ENCODE data around the gene PTPN1.
"Not testable (repeated sequence)": the region's sequence is repeated elsewhere in the genome, so short reads cannot be mapped to it uniquely, and the experiment has no call there.

PTPN1 gene

DNA sequence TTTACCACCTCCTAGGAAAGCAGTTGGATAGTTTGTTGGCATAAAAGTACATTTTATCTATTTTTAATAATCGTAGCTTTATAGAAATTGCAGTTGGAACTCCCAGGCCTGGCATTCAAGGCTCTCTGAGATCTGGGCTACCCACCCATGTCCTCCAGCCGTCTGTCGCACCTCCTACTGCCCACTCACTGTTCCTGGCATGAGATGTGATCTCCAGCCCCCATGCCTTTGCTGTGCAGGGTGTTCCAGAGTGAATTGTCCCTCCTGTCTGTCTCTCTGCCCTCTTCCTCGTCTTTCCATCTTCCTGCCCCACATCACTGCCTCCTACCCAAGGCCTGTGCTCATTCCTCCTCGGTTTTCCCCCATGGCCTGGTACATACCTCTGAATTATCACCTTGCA is 50.7 kb downstream of the PTPN1 start:
- FAIRE-seq = no peak

DNA sequence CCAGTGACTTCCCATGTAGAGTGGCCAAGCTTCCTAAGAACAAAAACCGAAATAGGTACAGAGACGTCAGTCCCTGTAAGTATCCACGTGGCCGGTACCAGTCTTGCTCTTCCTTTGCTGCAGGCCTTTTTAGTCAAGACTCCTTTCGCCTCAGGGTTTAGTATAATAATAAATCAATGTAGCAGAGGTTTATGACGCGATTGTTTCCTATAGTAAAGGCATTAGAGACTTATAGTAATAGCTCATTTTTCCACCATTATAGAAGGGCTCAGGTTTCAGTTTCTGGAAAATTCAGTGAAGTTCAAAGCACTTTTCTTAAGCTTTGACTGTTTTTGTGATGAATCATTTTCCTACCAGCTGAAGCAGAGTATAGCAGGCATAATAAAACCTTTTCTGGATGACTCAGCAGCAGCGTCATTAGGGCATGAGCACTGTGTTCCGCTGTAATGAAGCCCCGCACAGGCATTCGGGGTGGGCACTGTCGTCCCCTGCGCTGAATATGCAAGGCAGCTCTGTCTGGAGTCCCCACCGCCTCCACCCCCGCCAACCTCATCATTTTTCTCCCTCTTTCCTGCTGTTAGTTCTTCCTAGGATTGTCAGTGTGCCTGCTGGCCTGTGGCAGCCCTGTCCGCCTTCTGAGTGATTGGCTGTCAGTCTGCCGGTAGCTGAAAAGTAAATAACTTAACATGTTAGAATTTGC is 51.3 kb downstream of the PTPN1 start:
- no peak for FAIRE-seq

DNA sequence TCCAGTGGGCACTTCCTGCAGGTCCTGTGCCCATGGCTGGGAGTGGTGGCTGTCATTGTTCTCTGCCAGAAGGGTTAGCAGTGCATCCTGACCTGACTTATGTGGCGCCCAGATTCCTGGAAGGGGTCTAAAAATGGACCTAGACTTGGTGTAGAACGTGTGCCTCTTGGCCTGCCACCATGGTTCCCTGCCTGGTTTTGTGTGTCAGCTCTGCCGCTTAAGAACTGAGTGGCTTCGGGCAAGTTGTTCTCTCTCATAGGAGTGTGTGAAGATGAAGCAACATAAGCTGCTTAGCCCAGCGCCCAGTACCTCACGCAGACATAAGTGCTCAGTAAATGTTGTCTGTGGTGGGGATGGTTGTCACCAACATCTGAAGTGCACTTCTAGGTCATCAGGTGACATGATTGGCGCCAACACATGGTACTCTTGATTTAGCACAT is 52.1 kb downstream of the PTPN1 start:
- FAIRE-seq = no peak

DNA sequence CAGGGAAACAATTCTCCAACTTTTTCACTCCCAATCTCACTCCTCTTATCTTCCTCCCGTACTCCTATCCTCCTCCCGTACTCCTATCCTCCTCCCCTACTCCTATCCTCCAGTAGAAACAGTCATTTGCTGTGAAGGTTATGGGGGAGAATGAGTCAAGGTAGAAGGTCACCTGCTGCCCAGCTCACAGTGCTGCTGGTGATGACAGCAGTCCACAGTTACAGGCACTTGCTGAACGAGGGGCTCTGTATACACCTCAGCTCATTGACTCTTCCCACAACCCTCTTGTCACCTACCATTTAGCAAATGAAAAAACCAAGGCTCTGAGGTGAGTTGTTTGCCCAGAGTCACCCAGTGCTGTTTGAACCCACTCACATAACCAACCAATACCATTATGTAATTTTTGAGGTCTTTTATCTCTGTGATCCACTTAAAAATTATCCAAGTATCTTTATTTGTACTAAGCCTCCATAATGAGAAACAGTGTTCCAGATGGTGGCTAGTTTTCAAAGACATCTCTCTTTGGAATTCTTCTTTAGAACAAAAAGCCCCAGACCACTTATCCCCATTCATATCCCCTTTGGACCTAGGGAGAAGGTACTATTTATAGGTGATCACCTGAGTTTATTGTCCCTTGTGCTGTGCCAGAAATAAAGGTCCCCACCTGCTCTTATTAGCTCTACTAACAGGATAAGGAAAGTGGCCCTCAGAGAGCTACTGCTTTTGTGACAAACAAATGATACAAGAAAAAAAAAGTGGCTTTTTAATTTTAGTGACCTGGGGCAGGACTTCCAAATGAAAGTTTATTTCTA is 53.2 kb downstream of the PTPN1 start:
- no peak for FAIRE-seq

DNA sequence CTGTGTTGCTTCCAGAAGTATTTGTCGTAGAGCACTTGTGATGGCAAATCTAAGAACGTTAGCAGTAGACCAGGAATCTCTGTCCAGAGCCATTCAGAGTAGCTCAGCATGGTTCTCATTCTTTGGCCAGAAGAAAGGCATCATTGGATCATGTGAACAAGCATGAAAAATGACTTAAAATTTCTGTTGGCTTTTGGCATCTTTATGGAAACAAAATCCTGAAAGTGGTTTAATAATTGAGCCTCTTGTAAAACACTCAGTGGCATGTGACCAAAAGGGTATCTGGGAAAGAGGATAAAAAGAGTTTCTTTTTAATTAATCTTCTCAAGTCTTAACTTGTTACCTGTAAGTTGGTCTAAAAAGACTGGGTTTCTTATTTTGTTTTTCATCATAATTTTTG is 55.2 kb downstream of the PTPN1 start:
- no peak for FAIRE-seq

DNA sequence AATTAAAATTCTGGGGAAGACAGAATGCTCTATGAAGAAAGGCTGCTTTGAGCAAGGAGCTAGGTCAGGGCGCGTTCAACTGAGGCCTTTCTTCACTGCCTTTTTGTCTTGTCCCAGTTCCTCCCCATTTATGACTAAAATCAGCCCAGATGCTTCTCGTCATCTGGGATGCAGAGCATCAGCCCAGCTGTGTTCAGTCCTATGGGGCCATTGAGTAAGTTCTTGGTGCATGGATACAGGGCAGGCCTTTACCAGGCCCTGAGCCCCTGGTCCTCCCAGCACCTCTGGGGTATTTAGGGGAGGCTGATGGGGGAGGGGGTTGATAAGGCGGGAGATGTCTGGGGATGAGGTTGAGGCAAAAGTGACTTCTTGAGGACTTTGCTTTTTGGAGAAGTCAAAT is 55.7 kb downstream of the PTPN1 start:
- FAIRE-seq = no peak

DNA sequence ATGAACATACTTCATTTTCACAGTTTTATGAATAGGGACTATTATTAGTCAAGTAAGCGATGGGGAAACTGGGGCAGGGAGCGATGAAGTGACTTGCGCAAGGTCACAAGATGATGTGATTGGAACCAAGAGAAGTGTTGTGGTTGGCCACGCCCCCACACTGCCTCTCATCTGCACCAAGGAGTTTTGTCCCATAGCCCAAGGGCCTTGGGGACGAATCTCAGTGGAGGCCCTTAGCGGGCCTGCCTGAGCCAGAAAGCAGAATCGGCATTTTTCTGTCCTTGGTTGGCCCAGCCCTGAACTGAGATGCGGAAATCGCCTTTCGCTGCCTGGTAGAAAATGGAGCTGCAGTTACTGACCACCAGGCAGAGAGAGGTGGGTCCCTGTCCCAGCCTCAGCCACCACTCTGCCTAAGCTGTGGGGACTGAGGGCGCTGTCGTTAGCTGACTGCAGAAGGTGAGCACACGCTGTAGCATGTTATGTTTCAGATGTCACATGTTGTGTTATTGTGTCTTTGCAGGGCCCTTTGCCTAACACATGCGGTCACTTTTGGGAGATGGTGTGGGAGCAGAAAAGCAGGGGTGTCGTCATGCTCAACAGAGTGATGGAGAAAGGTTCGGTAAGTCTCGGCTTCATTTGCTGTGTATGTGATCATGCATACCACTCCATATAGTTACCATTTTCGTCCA is 57.8 kb downstream of the PTPN1 start:
- FAIRE-seq = no peak

DNA sequence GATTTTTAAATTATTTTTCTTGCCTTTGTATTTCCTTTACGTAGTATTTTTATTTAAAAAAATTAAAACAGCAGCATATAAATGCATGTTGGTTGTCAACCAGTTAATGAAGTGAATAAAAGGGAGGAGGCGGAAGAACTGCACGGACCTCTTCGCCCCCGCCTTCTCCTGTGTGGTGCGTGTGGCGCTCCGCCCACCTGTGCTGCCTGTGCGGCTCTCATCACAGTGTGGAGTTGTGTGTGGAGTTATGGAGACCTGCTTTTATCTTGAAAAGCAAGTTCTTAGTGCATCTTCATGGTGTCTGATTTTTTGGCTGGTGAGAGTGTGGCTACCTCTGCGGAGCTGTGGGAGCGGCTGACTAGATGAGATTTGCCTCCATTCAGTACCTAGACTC is 58.4 kb downstream of the PTPN1 start:
- no peak for FAIRE-seq

DNA sequence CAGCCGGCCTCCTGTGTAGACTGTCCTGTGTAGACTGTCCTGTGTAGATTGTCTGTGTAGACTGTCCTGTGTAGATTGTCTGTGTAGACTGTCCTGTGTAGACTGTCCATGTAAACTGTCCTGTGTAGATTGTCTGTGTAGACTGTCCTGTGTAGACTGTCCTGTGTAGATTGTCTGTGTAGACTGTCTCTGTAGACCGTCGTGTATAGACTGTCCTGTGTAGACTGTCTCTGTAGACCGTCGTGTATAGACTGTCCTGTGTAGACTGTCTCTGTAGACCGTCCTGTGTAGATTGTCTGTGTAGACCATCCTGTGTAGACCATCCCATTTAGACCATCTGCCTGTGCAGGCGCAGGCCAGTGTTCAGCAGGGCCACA is 59.3 kb downstream of the PTPN1 start:
- FAIRE-seq = not testable (repeated sequence)

DNA sequence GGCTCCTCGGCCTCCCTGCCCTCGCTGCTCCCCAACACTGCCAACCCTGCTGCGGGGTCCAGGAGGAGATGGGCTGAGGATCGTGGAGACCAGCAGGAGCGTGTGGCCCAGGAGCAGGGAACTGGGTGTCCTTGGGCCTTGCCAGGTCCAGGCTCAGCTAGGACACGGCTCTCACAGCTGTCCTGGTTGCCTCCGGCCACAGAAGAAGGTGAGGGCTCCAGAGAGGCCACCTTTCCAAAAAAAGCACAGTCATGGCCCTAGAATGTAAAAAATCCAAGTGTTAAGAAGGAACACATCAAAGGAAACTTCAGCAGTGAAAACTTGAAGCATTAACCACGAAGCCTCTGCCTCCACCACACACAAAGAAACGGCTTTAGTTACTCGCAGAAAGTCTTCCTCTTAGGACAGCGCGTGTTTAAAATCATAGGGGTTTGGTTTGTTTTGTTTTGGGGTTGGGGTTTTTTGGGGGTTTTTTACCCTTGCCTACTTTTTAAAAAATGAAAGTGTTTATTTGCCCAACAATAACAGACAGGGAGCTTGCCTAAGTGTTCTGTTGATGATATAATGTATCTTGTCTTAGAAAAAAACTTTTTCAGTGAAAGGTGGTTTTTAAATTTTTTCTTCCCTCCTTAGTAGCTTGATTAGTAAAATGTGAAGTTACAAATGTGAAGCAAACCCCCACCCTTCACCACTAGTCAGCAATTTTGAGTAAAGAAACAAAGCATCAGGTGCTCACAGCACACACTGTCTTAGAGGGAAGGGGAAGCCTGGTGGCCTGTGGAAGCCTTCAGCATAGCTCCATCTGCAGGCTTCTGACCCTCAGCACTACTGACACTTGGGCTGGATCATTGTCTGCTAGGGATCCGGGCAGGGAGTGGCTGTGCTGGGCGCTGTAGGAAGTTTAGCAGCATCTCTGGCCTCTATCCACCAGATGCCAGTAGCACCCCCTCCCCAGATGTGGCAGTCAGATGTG is 60.0 kb downstream of the PTPN1 start:
- FAIRE-seq = no peak

DNA sequence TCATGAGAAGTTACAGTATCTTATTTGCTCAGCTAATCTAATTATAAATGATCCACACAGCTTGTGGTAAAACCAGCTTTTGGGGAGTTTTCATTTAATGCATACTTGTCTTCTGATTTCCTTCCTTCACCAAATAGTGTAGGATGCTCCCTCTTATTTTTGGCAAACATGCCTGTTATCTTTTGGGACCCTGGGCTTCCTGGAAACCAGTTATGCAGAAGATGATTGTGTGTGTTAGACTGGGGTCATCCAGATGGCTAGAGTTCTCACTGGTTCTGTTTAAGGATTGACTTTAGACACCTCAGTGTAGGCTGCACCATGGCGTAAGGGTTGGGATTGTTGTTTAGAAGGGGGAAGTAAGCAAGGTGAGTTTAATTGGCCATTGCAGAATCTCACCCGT is 61.3 kb downstream of the PTPN1 start:
- no peak for FAIRE-seq

DNA sequence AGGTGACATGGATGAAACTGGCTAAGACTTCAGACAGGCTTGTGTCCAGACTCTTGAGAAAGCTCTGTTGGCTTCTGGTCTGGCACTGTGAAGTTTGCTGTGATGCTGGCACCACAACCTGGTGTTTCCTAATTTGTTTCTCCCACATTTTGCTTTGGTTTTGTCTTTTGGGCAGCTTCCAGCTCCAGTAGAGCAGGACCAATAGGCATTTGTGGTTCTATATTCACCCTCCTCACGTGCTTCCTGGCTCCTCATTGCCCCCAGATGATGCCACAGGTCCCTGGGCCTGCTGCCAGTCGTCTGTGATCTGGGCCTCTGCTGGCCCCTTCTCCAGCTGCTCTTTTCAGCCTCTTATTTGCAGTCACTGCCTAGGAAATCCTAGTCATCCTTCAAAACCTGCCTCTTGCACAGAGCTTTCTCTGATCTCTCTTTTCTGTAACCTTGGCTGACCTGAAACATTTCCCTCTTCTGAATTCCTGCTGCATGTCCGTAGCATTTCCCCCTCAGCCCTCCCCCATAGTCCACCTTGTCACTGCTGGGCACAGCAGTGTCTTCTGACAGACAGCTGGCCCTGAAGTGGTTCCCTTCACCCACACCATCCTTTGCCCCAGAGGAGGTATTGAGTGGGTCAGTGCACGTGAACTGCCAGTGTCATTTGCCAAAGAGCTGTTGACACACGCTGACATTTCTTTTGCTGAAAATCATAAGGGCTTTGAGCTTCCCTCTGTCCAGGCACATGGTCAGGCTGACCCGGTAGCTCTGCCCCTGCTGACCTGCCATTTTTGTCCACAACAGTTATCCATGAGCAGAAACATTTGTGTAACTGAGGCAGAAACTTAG is 63.0 kb downstream of the PTPN1 start:
- FAIRE-seq = no peak

DNA sequence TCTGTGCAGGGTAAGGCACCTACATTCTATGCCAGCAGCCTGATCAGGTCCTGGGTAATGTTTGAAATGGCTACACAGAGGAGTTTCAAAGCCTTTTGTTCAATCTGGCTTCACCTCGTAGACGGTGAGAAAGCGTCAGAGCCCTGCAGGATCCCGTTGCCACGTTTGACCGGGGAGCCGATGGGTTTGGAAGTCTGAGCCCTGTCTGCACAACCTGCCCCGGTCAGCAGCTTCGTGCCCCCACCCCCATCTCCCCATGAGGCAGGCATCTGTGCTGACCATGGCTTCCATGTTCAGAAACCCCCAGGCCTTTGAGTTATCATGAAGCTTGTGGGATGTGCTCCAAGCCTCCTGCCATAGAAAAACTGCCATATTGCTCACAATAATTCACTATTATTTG is 63.9 kb downstream of the PTPN1 start:
- no peak for FAIRE-seq

DNA sequence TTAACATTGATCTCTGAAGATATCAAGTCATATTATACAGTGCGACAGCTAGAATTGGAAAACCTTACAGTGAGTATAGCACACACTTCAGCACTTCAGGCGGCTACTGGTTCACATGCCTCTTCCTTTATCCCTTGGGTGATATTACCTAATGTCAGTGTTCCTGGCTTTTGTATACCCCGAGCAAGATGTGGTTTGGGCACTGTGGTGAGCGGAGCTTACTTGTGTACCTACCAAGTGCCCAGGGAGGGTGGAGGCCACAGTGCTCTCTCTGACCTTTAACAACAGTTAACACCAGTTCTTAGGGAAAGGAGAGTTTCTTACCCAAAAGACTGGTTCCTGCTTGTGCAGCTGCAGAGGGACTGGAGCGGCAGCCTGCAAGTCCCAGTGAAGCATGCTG is 64.4 kb downstream of the PTPN1 start:
- no peak for FAIRE-seq

DNA sequence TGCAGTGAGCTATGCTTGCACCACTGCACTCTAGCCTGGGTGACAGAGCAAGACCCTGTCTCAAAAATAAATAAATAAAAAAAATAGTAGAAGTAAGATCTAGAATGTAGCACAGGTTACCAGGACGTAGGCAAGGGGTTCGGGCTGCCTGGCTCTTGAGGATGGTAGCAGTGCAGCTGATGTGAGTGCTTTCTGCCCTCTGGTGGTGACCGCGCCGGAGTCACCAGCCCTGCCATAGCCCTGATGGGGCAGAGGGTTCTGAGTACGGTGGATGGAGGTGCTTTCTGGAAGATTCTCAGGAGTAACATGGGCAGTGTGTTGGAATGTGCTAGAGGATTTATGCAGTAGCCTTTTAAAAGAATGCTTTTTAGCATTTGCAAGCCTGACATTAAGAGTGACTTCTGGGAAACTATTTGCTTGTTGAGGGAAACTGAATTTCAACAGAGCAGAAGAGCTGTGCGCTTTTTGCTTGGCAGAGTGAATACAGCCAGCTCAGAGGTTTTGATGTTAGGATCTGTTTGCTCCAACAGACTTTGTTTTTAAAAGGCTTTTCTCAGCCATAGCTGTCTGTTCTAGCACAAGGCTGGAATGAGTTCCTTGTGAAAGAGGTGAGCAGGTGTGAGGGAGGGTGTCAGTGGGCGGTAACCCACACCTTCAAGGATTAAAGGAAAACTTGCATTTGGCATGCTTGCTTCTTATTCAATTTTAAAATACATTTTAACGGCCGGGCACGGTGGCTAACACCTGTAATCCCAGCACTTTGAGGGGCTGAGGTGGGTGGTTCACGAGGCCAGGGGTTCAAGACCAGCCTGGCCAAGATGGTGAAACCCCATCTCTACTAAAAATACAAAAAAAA is 65.9 kb downstream of the PTPN1 start:
- FAIRE-seq = no peak

DNA sequence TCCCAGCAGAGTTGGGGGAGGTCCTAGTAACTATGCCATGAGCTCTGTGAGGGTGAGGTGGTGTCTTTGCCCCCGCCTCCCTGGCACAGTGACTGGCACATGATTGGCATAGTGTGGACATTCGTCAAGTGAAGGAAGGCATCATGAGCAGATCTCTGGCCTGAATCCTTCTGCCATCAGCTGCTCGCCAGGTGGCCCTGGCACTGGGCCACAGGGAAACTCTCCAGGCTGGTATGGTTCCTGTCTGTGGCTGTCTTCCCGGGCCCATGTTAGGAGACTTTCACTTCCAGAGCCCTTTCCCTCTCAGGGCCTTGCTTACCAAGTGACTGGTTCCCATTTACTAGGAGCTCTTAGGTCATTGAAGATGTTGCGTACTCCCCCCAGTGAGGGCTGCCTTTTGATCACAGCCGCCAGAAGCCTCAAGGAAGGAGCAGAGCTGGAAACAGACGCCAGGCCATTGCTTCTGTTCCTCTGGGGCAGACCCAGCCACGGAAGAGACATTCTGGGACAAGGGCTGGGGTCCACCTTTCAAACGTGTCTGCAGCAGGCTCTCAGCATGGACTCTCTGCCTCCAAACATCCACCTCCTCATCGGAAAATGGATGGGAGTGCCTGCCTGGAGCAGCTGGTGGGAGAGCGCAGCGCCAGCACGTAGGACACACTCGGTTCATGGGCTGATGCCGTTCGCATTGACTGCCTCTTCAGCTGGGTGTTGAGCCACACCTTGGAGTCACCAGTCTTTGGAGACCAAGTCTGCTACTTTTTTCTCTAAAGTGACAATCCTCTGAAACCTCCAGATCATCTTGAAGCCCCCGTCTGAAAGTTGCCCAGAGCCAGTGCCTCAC is 67.2 kb downstream of the PTPN1 start:
- no peak for FAIRE-seq

DNA sequence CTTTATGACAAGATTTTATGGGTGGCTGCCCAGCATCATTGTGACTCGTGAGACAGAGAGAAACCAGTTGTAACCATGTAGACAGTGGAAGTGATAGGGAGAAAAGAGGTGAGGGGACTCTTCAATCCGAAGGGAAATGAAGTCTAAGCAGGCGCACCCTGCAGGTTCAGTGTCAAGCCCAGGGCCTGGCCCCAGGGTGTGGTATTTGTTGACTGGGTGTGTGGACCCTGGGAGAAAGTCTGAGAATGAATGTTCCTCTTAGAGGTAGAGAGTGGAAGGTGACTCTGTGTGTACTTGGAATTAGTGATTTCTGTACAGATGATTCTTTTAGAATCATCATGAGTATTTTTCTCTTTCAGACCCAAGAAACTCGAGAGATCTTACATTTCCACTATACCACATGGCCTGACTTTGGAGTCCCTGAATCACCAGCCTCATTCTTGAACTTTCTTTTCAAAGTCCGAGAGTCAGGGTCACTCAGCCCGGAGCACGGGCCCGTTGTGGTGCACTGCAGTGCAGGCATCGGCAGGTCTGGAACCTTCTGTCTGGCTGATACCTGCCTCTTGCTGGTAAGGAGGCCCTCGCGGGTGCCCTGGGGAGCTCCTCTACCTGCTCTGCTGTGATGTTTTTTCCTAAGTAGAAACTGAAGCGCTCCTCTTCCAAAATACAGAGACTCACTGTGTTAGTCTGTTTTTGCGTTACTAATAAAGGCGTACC is 68.0 kb downstream of the PTPN1 start:
- no peak for FAIRE-seq

DNA sequence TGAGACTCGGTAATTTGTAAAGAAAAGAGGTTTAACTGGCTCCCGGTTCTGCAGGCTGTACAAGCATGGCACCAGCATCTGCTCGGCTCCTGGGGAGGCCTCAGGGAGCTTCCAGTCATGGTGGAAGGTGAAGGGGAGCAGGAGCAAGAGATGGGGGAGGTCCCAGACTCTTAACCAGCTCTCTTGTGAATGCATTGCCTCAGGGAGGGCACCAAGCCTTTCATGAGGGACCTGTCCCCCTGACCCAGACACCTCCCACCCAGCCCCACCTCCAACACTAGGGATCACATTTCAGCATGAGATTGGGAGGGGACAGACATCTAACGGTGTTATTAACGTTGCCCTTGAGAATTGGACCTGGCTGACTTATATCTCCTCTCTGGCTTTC is 68.6 kb downstream of the PTPN1 start:
- FAIRE-seq = no peak

DNA sequence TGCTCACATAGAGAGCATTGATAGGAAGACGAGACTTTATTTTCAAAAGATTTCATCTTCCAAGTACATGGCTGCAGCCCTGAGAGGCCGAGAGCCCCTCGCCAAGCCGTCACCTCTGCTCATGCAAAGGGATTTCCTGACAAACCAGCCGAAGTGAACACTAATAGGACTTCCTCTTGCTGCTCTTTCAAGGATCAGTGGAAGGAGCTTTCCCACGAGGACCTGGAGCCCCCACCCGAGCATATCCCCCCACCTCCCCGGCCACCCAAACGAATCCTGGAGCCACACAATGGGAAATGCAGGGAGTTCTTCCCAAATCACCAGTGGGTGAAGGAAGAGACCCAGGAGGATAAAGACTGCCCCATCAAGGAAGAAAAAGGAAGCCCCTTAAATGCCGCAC is 69.3 kb downstream of the PTPN1 start:
- FAIRE-seq = no peak

All from TTC549 (cell line).